ENCODE results near the gene OR6A2.
"Not testable (repeated sequence)": the region's sequence is repeated elsewhere in the genome, so short reads cannot be mapped to it uniquely, and the experiment has no call there.

OR6A2 gene

GRCh38 chr11:6799402-6799801 is at the start of gene OR6A2:
Gene OR6A2 (minus strand): TSS chr11:6799689. CDS start chr11:6795708, 3,981 bp downstream.
- DNase-seq, result no peak

DNA sequence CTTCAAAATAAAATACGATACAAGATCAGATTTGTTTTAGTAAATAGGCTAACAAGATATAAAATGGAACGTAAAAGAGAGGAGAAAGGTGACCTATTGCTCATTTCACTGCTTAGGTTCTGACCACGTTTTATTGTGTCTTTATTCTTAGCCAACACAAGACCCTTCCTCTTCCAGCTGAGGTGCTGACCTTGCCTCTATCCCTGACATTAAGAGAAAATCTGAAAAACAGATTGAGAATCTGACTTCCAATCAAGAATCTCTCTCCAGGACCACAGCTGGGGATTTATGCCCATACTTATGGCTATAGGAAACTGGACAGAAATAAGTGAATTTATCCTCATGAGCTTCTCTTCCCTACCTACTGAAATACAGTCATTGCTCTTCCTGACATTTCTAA is 45.9 kb upstream of the OR6A2 start, which contains the start of gene OR10A5:
OR10A5 (plus strand) TSS at position 301 of the 400 bp plus-strand sequence; CDS start at position 301, 0 bp downstream.
- no peak for DNase-seq

- no peak for DNase-seq
Measured at GRCh38 chr11:6844356-6844755, 44.9 kb upstream of the OR6A2 start.

DNA sequence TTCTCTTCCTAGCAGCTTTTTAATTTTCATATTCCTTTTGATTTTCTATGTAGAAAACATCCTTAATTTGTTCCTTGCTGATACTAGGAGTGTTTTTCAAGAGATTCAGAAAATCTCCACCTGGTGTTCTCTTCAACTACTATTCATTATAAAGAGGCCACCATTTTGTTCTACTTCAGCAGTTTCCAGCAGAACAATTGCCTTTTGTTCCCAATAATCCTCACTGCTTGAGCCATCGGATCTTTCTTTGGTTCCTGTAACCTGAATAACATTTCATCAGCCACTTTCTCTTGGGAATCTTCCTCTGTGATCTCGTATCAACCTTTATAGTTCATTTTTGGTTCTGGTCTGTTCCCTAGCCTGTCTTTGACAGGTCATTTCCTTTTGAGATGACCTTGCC is 44.2 kb upstream of the OR6A2 start:
- DNase-seq, result no peak

- DNase-seq, result no peak
Measured at GRCh38 chr11:6841694-6842093, 42.2 kb upstream of the OR6A2 start.

- no peak for DNase-seq
Measured at GRCh38 chr11:6834021-6834420, 34.5 kb upstream of the OR6A2 start.

DNA sequence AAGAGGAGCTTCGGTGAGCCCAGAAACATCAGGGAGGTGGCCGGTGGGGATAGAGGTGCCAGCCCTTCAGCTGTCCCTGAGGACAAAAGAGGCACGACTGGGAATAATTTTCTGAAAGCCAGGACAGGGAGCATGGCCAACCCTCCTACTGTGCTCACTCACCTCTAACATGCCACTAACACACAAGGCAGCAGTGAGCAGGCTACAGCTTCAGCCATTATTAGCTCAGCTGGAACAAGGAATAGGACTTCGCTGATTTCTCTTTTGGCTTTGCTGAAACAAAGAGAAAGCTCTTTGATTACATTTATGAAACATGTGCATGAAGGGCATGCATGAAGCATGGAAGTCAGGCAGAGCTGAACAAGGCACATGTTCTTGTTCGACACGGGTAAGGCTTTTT is 33.9 kb upstream of the OR6A2 start:
- DNase-seq, result no peak

GRCh38 chr11:6828103-6828502 is 28.6 kb upstream of the OR6A2 start:
- DNase-seq, result peak; percentile 7

DNA sequence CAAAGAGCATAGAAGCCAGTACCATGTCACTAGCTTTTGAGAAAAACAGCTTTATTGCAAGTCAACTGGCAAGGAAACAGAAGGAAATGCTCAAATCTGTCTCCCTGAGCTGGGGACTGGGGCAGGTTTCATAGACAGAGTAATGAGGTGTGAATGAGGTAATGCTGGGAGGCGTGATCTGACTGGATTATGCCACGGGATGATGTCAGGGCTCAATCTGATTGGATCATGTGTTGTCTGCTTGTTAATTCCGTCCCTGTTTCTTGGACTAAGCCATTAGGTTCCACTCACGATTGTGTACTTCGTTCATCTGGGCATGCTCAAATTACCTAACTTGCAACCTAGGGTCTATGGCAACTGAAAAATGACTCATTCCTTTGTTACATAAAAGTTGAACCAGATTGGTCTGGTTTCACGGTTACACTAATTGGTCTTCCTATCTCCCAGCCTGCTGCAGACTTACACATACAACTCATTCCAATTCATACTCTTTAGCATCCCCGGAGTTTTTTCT is 25.8 kb upstream of the OR6A2 start:
- DNase-seq, result no peak

DNA sequence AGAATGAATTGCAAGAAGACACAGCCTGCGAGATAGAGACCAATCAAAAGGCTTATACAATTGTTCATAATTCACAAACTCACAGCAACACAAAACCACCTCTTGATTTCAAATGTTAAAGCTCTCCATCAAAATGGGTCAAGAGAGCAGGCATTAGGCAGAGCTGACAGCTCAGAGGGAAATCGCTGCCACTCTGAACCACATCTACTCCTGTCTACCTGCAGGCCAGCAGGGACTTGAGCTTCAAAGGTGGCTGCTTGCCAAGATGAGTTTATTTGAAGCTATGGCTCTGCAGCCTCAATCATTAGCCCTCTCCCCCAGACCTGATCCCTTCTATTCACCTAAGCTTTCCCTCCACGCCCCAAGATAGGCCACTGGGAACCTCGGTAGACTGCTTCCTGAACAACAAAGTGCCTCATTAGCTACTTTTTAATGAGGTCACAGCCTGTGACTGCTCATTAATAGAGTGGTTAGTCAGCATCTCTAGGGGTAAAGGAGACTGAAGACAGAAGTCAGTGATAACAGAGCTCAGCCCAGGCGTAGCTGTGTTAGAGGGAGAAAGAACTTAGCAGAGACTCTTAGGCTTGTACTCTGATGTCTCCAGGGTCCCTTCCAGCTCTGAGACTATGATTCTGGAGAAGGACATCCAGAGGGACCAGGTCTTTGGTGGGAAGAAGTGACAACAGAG is 24.8 kb upstream of the OR6A2 start:
- DNase-seq, result peak; percentile 40

GRCh38 chr11:6818967-6819366 is 19.5 kb upstream of the OR6A2 start:
- DNase-seq, result no peak

DNA sequence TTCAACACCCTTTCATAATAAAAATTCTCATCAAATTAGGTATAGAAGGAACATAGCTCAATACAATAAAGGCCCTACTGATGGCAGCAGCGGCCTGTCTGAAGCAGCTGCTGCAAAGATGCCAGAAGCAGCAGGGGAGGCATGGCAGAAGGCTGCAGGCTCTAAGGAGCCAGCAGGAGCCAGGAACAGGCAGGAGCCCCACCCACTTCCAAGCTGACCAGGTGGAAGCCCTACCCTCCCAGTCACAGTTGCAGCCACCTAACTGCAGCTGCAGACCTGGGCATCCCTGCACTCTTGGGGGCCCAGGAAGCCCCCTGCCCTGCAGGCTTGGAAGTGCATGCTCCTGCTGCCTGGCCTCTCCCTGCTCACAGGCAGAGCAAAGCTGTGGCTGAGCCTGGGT is 18.2 kb upstream of the OR6A2 start:
- no peak for DNase-seq

DNA sequence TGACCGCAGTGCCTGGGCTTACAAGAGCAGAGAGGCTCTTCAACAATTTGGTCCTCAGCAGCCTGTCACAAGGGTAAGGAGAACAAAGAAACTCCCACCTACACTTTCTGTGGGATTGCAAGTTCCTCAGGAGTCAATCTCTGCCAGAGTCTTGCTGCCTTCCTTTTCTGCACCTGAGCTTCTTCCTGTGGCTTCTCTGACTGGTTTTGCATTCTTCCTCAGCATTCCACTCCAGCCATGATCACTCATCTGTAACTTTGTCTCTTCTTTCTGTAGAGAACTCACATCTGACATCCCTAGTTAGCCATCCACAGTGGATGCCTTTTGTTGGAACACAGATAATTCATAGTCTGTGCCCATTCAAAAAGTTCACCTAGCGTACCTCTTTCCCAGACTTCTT is 14.2 kb upstream of the OR6A2 start:
- DNase-seq, result no peak

DNA sequence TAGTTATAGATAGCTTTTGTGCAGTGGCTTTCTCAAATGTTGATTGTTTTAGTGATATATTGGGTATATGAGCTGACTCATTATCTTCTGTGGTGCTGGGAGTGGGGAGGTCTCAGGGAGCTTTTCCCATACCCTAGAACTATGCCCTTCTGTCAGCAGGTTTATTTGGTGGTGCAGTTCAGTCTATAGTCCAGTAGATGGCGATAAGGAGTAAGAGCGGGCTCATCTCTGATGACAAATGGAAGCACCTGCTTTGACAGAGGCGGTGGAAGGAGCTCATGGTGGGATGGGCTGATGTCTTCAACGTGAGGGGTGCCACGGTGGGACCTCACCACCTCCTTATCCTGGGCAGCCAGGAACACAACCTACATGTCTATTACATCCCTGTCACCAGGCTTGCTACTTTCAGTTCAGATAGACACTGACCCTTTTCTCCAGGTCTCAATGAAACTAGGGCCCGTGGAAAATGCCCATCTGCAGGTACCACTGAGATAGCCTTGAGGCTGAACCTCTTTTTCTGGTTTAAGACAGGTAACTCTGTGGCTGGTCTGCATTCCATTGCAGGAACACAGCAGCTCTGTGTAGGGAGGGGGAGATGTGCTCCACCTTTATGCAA is 13.0 kb upstream of the OR6A2 start:
- DNase-seq, result peak; percentile 60

- not testable (repeated sequence) for DNase-seq
Measured at GRCh38 chr11:6801075-6801474, 1.6 kb upstream of the OR6A2 start.

DNA sequence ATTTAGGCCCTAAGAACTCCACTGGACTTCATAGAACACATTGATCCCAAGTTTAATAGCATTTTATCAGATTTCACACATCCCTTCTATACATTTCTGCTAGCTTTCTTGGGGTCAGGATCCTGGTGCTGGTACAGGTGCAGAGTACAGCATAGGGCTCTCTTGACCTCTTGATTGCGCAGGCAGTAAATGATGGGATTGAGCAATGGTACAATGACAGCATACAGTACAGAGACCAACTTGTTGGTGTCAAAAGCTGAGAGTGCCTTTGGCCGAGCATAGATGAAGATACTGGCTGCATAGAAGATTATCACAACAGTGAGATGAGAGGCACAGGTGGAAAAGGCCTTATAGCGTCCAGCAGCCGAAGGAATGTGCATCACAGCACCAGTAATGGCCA is 4.8 kb downstream of the OR6A2 start:
- DNase-seq, result no peak

DNA sequence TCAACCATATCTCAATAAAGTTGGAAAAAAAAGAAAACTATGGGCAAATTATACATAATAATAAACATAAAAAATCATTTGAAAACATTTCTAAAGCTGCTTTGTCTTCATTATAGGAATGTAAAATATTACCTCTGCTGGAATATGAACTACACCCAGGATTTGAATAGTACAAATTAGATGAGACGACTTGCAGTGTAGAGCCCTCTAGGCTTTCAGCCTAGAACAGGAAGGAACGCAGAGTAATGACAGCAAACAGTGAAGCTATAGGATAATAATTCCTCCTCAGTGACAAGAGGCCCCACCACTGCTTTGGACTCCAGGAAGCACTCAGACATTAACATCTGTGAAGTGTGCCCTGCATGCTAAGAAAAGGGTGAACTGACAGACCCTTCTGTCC is 8.9 kb downstream of the OR6A2 start:
- no peak for DNase-seq

- no peak for DNase-seq
Measured at GRCh38 chr11:6782720-6783119, 16.8 kb downstream of the OR6A2 start, which contains the start of gene OR2AG1. Gene OR2AG1 (plus strand): TSS chr11:6783020. CDS start chr11:6785038, 2,018 bp downstream.

GRCh38 chr11:6780829-6781228 is 18.7 kb downstream of the OR6A2 start:
- no peak for DNase-seq

GRCh38 chr11:6778518-6778917 is 21.0 kb downstream of the OR6A2 start:
- DNase-seq, result no peak

- DNase-seq, result no peak
Measured at GRCh38 chr11:6771926-6772893, 27.3 kb downstream of the OR6A2 start, which contains the start of gene OR2AG2. Gene OR2AG2 (minus strand): TSS chr11:6771976. CDS start chr11:6768957, 3,019 bp downstream.

- DNase-seq, result peak; percentile 50
Measured at GRCh38 chr11:6757373-6757967, 42.0 kb downstream of the OR6A2 start.

- no peak for DNase-seq
Measured at GRCh38 chr11:6755953-6756347, 43.5 kb downstream of the OR6A2 start.

Measured in NCI-H345 (cell line).